PFSK-1 (cell line): Measurements from ENCODE around the gene GADD45G.

Experiments used
- FOXP2 ChIP-seq: optimal IDR thresholded peaks from 2 replicates; pipeline ENCODE3; 2011; ENCODE audit warnings: borderline replicate concordance, control low read depth, inconsistent platforms; ENCODE audit not compliant: insufficient read depth; ENCODE audit errors: extremely low read length, extremely low read depth
- POLR2AphosphoS5 ChIP-seq: IDR thresholded peaks from 2 replicates; pipeline ENCODE4 v1.6.1; 2012; ENCODE audit warnings: low read depth, mild to moderate bottlenecking, control low read depth, low read length, moderate library complexity
- REST ChIP-seq, 2 experiments: IDR thresholded peaks; 2 replicates each; pipeline versions ENCODE4 v1.6.1 to v1.8.0; 2011 to 2012; ENCODE audit warnings: low read depth in 2 of 2, low read length in 2 of 2, control low read depth in 1 of 2, inconsistent platforms in 1 of 2, mild to moderate bottlenecking in 1 of 2, moderate library complexity in 1 of 2; ENCODE audit not compliant: insufficient read depth in 1 of 2
- SIN3A ChIP-seq: IDR thresholded peaks from 2 replicates; pipeline ENCODE4 v1.6.1; 2012; ENCODE audit warnings: mild to moderate bottlenecking, low read length, moderate library complexity, borderline replicate concordance; ENCODE audit not compliant: insufficient read depth
- TAF1 ChIP-seq: IDR thresholded peaks from 2 replicates; pipeline ENCODE4 v1.6.1; 2012; ENCODE audit warnings: low read length, control low read depth, borderline replicate concordance; ENCODE audit not compliant: insufficient read depth

Gene GADD45G

GRCh38 chr9:89628601-89629000, 23.8 kb downstream of the GADD45G start:
- no peak for TF ChIP-seq POLR2AphosphoS5
- TF ChIP-seq FOXP2, result no peak

GRCh38 chr9:89629081-89629976, 24.5 kb downstream of the GADD45G start:
- TF ChIP-seq FOXP2 (no peak), POLR2AphosphoS5 (no peak), SIN3A (no peak), TAF1 (no peak), REST (IDR thresholded peaks at IDR 0.05; ENCODE audit: insufficient read depth in 1 of 2, low read depth in 2 of 2, low read length in 2 of 2) (no peak)

- TF ChIP-seq POLR2AphosphoS5 (no peak), REST (IDR thresholded peaks at IDR 0.05; ENCODE audit: insufficient read depth in 1 of 2, low read depth in 2 of 2, low read length in 2 of 2) (no peak), TAF1 (no peak), FOXP2 (no peak), SIN3A (no peak)
Measured at GRCh38 chr9:89630508-89630907, 25.7 kb downstream of the GADD45G start.

- TF ChIP-seq POLR2AphosphoS5 (no peak), REST (IDR thresholded peaks at IDR 0.05; ENCODE audit: insufficient read depth in 1 of 2, low read depth in 2 of 2, low read length in 2 of 2) (no peak), TAF1 (no peak), SIN3A (no peak), FOXP2 (no peak)
Measured at GRCh38 chr9:89631384-89631783, 26.6 kb downstream of the GADD45G start.

- TF ChIP-seq FOXP2 (no peak), SIN3A (no peak), TAF1 (no peak), REST (IDR thresholded peaks at IDR 0.05; ENCODE audit: insufficient read depth in 1 of 2, low read depth in 2 of 2, low read length in 2 of 2) (no peak), POLR2AphosphoS5 (no peak)
Measured at GRCh38 chr9:89632192-89632733, 27.5 kb downstream of the GADD45G start.
